Measurements from ENCODE around the gene REPIN1.

REPIN1 gene

GRCh38 chr7:150368096-150368883, at the start of gene REPIN1 (continued):
- TF ChIP-seq ZBTB11 (tag by site-specific recombination; conservative IDR thresholded peaks at IDR 0.05; ENCODE audit: low read depth) (peak; percentile 40), ZNF449 (tag by site-specific recombination; IDR thresholded peaks at IDR 0.05) (peak; percentile 74), ZNF221 (tag by site-specific recombination; IDR thresholded peaks at IDR 0.05; ENCODE audit: borderline replicate concordance) (no peak), ZNF362 (tag by site-specific recombination; IDR thresholded peaks at IDR 0.05) (no peak), ZNF341 (tag by site-specific recombination; IDR thresholded peaks at IDR 0.05; ENCODE audit: low read depth) (no peak; the same call in 1 of the 2 replicates), ZNF174 (tag by site-specific recombination; IDR thresholded peaks at IDR 0.05) (no peak), IKZF3 (tag by site-specific recombination; IDR thresholded peaks at IDR 0.05) (peak; percentile 61), ZNF76 (tag by site-specific recombination; IDR thresholded peaks at IDR 0.05; ENCODE audit: borderline replicate concordance, low read depth) (no peak; the same call in 1 of the 2 replicates), ZNF623 (tag by site-specific recombination; IDR thresholded peaks at IDR 0.05) (no peak), ZNF777 (tag by site-specific recombination; IDR thresholded peaks at IDR 0.05; ENCODE audit: borderline replicate concordance) (no peak; the same call in 1 of the 2 replicates), KLF17 (tag by site-specific recombination; IDR thresholded peaks at IDR 0.05) (peak; percentile 38; the same call in 1 of the 2 replicates), WT1 (tag by site-specific recombination; IDR thresholded peaks at IDR 0.05) (no peak), ZNF791 (tag by site-specific recombination; IDR thresholded peaks at IDR 0.05) (no peak), KLF16 (tag by site-specific recombination; IDR thresholded peaks at IDR 0.05) (0 out of 2 replicates have a peak, but pooled peaks have one; percentile 35), ZBTB17 (tag by site-specific recombination; IDR thresholded peaks at IDR 0.05) (peak; percentile 59), MEIS1 (CRISPR knock-in tag; IDR thresholded peaks at IDR 0.05; ENCODE audit: borderline replicate concordance) (no peak), MYNN (tag by site-specific recombination; IDR thresholded peaks at IDR 0.05; ENCODE audit: borderline replicate concordance) (no peak), RBAK (tag by site-specific recombination; IDR thresholded peaks at IDR 0.05) (no peak), ZNF114 (tag by site-specific recombination; IDR thresholded peaks at IDR 0.05) (no peak), ZNF324 (tag by site-specific recombination; IDR thresholded peaks at IDR 0.05) (no peak), ZIC2 (tag by site-specific recombination; IDR thresholded peaks at IDR 0.05) (peak; percentile 73), SETDB1 (IDR thresholded peaks at IDR 0.05; ENCODE audit: insufficient read length, low read length) (no peak), ZNF645 (tag by site-specific recombination; IDR thresholded peaks at IDR 0.05) (no peak), ZNF398 (tag by site-specific recombination; IDR thresholded peaks at IDR 0.05) (peak; percentile 77), ZNF155 (tag by site-specific recombination; IDR thresholded peaks at IDR 0.05) (no peak), ZNF433 (tag by site-specific recombination; IDR thresholded peaks at IDR 0.05; ENCODE audit: low read depth) (no peak), ZNF555 (tag by site-specific recombination; conservative IDR thresholded peaks at IDR 0.05) (no peak), ZNF23 (tag by site-specific recombination; IDR thresholded peaks at IDR 0.05; ENCODE audit: borderline replicate concordance) (no peak)
